ENCODE measurements around the gene GRM1.

GRCh38 chr6:146388736-146389364 is 360.0 kb downstream of the GRM1 start:
- TF ChIP-seq POLR2A (IDR thresholded peaks at IDR 0.05; ENCODE audit: low read depth, low read length) (no peak), SMC3 (IDR thresholded peaks at IDR 0.05; ENCODE audit: low read depth, low read length) (no peak)
- TF ChIP-seq, protein P1, sequence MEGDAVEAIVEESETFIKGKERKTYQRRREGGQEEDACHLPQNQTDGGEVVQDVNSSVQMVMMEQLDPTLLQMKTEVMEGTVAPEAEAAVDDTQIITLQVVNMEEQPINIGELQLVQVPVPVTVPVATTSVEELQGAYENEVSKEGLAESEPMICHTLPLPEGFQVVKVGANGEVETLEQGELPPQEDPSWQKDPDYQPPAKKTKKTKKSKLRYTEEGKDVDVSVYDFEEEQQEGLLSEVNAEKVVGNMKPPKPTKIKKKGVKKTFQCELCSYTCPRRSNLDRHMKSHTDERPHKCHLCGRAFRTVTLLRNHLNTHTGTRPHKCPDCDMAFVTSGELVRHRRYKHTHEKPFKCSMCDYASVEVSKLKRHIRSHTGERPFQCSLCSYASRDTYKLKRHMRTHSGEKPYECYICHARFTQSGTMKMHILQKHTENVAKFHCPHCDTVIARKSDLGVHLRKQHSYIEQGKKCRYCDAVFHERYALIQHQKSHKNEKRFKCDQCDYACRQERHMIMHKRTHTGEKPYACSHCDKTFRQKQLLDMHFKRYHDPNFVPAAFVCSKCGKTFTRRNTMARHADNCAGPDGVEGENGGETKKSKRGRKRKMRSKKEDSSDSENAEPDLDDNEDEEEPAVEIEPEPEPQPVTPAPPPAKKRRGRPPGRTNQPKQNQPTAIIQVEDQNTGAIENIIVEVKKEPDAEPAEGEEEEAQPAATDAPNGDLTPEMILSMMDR (conservative IDR thresholded peaks at IDR 0.05; ENCODE audit: low read depth, low read length) = no peak

All from IMR-90 (cell line).